Measurements from ENCODE around the gene TIPIN.

Gene TIPIN

DNA sequence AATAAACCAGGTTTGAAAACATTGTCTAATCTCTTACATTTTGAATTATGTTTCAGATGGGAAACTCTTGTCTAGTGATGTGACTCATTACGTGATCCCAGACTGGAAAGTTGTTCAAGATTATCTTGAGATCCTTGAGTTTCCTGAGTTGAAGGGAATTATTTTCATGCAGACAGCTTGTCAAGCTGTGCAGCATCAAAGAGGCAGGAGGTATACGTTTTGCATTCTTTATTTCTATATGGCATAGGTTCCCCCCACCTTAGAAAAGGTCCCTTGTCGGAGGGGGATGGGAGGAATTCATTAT is 61.6 kb downstream of the TIPIN start:
- no peak for FAIRE-seq

- FAIRE-seq: peak; percentile 52
Observed at GRCh38 chr15:66294157-66294931, 62.1 kb downstream of the TIPIN start.

GRCh38 chr15:66293419-66294156 is 62.9 kb downstream of the TIPIN start, which contains the start of gene DIS3L:
Gene DIS3L (plus strand): TSS chr15:66293568. CDS start chr15:66293597, 29 bp downstream.
- no peak for FAIRE-seq

- no peak for FAIRE-seq
Observed at GRCh38 chr15:66292571-66293418, 63.7 kb downstream of the TIPIN start.

- no peak for FAIRE-seq
Observed at GRCh38 chr15:66291816-66292570, 64.5 kb downstream of the TIPIN start.

DNA sequence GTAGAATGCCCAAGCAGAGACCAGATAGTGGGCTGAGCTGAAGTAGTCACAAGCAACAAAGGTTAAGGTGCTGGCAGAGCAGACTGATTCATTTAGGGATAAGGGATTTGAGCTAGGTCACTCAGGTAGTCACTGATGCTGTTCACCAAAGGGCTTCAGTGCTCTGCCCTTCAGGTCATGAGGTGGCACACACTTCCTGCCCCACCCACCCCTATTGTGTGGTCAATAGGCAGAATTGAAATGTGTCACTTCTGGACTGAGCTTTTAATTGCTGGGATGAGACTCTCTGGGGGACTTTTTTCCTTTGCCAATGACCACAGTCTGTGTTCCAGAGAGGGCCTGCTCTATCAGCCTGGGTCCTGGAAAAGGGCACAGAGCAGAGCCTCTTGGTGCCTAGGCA is 66.0 kb downstream of the TIPIN start:
- no peak for FAIRE-seq

DNA sequence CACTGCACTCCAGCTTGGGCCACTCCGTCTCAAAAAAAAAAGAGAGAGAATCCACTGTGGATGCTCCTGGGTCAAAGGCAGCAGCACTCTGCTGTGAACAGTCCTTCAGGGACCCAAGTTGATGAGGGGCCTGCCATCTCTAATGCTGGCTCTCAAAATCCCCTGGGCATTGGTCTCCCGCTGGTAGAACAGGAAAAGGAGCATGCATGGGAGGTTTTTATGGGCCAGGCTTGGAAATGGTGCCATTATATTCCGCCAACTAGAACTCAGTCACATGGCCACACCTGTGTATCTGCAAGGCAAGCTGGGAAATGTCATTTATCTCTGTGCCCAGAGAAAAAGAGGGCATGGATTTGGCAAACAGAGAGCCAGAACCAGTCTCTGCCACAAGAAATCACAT is 66.5 kb downstream of the TIPIN start:
- no peak for FAIRE-seq

DNA sequence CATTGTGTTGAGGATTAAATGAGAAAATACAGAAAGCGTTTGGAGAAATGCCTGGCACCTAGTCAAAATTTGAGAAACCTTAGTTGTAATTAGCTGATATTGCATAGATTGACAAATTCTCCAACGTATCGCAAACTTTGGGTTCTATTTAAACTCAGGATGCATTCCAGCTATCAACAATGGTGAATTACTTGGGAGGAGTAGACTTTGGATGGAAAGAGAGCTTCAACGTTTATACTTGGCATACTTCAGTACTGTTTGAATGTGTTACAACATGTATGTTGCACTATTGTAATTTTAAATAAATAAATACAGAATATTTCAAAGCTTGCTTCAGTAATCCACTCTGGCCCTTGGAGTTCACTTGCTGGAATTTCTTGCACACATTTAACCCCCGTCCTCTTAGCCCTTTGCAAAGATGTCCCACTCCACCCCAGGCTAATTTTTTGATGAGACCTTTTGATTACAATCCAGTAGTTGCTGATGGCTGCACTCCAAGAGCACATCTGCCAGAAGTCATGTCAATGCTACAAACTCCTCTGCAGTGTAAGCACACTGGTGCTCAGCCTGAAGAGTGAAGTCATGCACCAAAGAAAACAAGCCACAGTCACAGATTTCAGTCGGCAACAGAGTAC is 67.8 kb downstream of the TIPIN start:
- FAIRE-seq: no peak

- FAIRE-seq: no peak
Observed at GRCh38 chr15:66288093-66288492, 68.4 kb downstream of the TIPIN start.

DNA sequence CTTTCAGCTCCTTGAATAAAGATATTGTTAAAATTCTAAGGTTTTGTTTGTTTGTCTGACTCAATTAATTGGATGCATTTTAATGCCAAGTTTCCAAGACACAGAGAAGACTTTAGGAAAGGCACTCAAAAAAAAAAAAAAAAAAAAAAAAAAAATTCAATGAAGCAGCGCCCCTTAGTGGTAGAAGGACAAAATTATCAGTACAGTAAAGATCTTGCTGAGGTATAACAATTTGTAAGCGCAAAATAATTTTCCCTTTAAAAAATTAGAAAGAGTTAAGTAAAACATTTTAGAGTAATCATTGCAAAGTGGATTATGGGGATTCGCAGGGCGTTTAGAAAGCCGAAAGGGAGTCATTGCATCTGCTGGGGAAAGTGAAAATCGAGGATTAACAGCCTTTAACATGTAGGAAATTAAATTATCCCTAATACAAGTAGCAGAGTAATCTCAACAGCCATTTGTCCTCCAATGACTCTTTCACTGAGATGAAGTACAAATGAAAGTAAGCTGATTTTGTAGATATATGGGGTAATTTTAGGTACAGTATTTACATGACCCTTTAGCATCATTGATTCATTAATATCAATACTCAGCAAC is 68.9 kb downstream of the TIPIN start:
- FAIRE-seq: peak; percentile 99

Measured in G401.6 (cell line).